HCT116 (cell line): ENCODE data around the gene TOPAZ1. TPM values are rescaled to one million over a fixed set of nuclear protein-coding genes. Genes with fewer than 3 reads are reported as not detected.

Source experiments
- ATAC-seq: fragments of 200-7000 bp; cut with Tn5 transposase; 2 replicates; pipeline ENCODE4 v1.9.1; 2020; ENCODE audit warnings: mild to moderate bottlenecking, moderate library complexity
- BruUV-seq: library from RNA; stranded (reverse); fragments of 400-500 nt; replicated peaks from 2 replicates; lab custom pipeline; 2021; lab: Mats Ljungman, UMichigan
- CTCF ChIA-PET: fragments of 300-600 bp; sonication (Branson Sonifier 250); formaldehyde crosslinking; loops from one replicate; lab custom pipeline; 2021; ENCODE audit warnings: antibody characterized with exemption; lab: Charles Lee
- POLR2A ChIA-PET: fragments of 300-600, 350-600 bp; sonication (Branson Sonifier 250); formaldehyde crosslinking; loops from one replicate; lab custom pipeline; 2021; ENCODE audit warnings: antibody characterized with exemption; lab: Charles Lee
- RAD21 ChIA-PET, 2 experiments: fragments of 300-600 bp; sonication (Branson Sonifier 250); formaldehyde crosslinking; loops; one replicate each; lab custom pipeline; 2023; ENCODE audit warnings: low total read pairs in 2 of 2; ENCODE audit not compliant: uncharacterized antibody in 2 of 2, unreplicated experiment in 2 of 2, low non-redundant PET in 1 of 2; lab: Charles Lee
- DNase-seq: peaks from one replicate; pipeline ENCODE4 v3.0.0-alpha.2; 2010; ENCODE audit warnings: low read depth, low spot score
- H2AFZ ChIP-seq: fragments of 200-600 bp; shearing (Covaris generic), sonication (generic); 2 replicates; pipeline ENCODE4 v1.6.1; 2017; ENCODE audit warnings: low read depth, mixed run types, mixed read lengths, antibody characterized with exemption, low read length; ENCODE audit not compliant: poor library complexity, severe bottlenecking
- H3K27ac ChIP-seq: 2 replicates; pipeline ENCODE4 v1.5.1; 2012; ENCODE audit warnings: low read depth, low read length
- H3K27me3 ChIP-seq: fragments of 200-600 bp; sonication (generic); 2 replicates; pipeline ENCODE4 v1.6.1; 2016; ENCODE audit warnings: mixed run types, low read length, mixed read lengths; ENCODE audit not compliant: insufficient read depth
- H3K36me3 ChIP-seq, 2 experiments: fragments of 200-500 bp in 1 of 2; fragments of 200-600 bp in 1 of 2; sonication (Bioruptor generic) in 1 of 2; sonication (generic) in 1 of 2; 2 replicates each; pipeline versions ENCODE4 v1.5.1 to v1.6.1; 2014 to 2016; ENCODE audit warnings: low read length in 2 of 2, inconsistent platforms in 1 of 2, mixed read lengths in 1 of 2, mixed run types in 1 of 2; ENCODE audit not compliant: insufficient read depth in 2 of 2, control insufficient read depth in 1 of 2
- H3K4me1 ChIP-seq, 2 experiments: fragments of 200-600 bp in 1 of 2; sonication (generic) in 1 of 2; 2 replicates each; pipeline versions ENCODE4 v1.5.1 to v1.6.1; 2012 to 2017; ENCODE audit warnings: low read length in 2 of 2, inconsistent platforms in 1 of 2, mild to moderate bottlenecking in 1 of 2, mixed read lengths in 1 of 2, mixed run types in 1 of 2, moderate library complexity in 1 of 2; ENCODE audit not compliant: insufficient read depth in 2 of 2, control insufficient read depth in 1 of 2
- H3K4me2 ChIP-seq: fragments of 200-600 bp; sonication (generic); 2 replicates; pipeline ENCODE4 v1.6.1; 2017; ENCODE audit warnings: mixed run types, low read length, mixed read lengths
- H3K4me3 ChIP-seq, 2 experiments: fragments of 200-600 bp in 1 of 2; sonication (generic) in 1 of 2; replicated peaks in 1 of 2; 2 replicates each; pipeline ENCODE4 v1.5.1; 2011 to 2016; ENCODE audit warnings: low read length in 2 of 2, control low read depth in 1 of 2, low read depth in 1 of 2, mild to moderate bottlenecking in 1 of 2, mixed read lengths in 1 of 2, mixed run types in 1 of 2
- H3K79me2 ChIP-seq: fragments of 200-600 bp; sonication (generic); 2 replicates; pipeline ENCODE4 v1.6.1; 2017; ENCODE audit warnings: mild to moderate bottlenecking, mixed run types, low read length, moderate library complexity, mixed read lengths; ENCODE audit not compliant: insufficient read depth
- H3K9ac ChIP-seq: fragments of 200-600 bp; sonication (generic); 2 replicates; pipeline ENCODE4 v1.6.1; 2016; ENCODE audit warnings: low read length, mixed read lengths
- H3K9me2 ChIP-seq: fragments of 200-600 bp; sonication (generic), shearing (Covaris generic); 2 replicates; pipeline ENCODE4 v1.6.1; 2017; ENCODE audit warnings: mixed run types, mild to moderate bottlenecking, moderate library complexity; ENCODE audit not compliant: insufficient read depth
- H3K9me3 ChIP-seq, 2 experiments: fragments of 200-500 bp in 1 of 2; fragments of 200-600 bp in 1 of 2; sonication (Bioruptor generic) in 1 of 2; sonication (generic) in 1 of 2; 2 replicates each; pipeline ENCODE4 v1.6.1; 2014 to 2017; ENCODE audit warnings: low read length in 2 of 2, mixed read lengths in 2 of 2, inconsistent platforms in 1 of 2, low read depth in 1 of 2, mild to moderate bottlenecking in 1 of 2, mixed run types in 1 of 2, moderate library complexity in 1 of 2; ENCODE audit not compliant: control insufficient read depth in 1 of 2, insufficient read depth in 1 of 2
- H4K20me1 ChIP-seq: fragments of 200-600 bp; sonication (generic), shearing (Covaris generic); 2 replicates; pipeline ENCODE4 v1.6.1; 2017; ENCODE audit warnings: mixed run types, mild to moderate bottlenecking, moderate library complexity; ENCODE audit not compliant: insufficient read depth
- CBX3 ChIP-seq: IDR thresholded peaks from 2 replicates; pipeline ENCODE4 v1.6.1; 2012; ENCODE audit warnings: low read depth
- EGR1 ChIP-seq: IDR thresholded peaks from 2 replicates; pipeline ENCODE4 v1.6.1; 2012; ENCODE audit warnings: low read depth
- ELF1 ChIP-seq: IDR thresholded peaks from 2 replicates; pipeline ENCODE4 v1.6.1; 2012; ENCODE audit warnings: low read depth, borderline replicate concordance
- POLR2AphosphoS5 ChIP-seq: IDR thresholded peaks from 2 replicates; pipeline ENCODE4 v1.6.1; 2011; ENCODE audit warnings: mild to moderate bottlenecking, low read depth, low read length, moderate library complexity
- RAD21 ChIP-seq: IDR thresholded peaks from 2 replicates; pipeline ENCODE4 v1.6.1; 2012; ENCODE audit warnings: low read depth, mild to moderate bottlenecking
- SP1 ChIP-seq: IDR thresholded peaks from 2 replicates; pipeline ENCODE4 v1.6.1; 2012; ENCODE audit warnings: low read depth
- TCF7L2 ChIP-seq: IDR thresholded peaks from 2 replicates; pipeline ENCODE4 v1.7.0; 2011; ENCODE audit warnings: borderline replicate concordance, inconsistent platforms; ENCODE audit not compliant: insufficient read depth, insufficient read length; ENCODE audit errors: extremely low read depth
- YY1 ChIP-seq: IDR thresholded peaks from 2 replicates; pipeline ENCODE4 v1.6.1; 2011; ENCODE audit warnings: low read length, low read depth, moderate library complexity, mild to moderate bottlenecking; ENCODE audit not compliant: insufficient replicate concordance; ENCODE audit errors: extremely low read depth
- ZBTB33 ChIP-seq: IDR thresholded peaks from 2 replicates; pipeline ENCODE4 v1.6.1; 2011; ENCODE audit warnings: mild to moderate bottlenecking, low read length, moderate library complexity; ENCODE audit not compliant: insufficient replicate concordance; ENCODE audit errors: extremely low read depth
- ZFX ChIP-seq: fragments of 450-650 bp; IDR thresholded peaks from 2 replicates; pipeline ENCODE4 v1.6.1; 2017
- ZNF274 ChIP-seq: fragments of 200-500 bp; sonication (Bioruptor generic); IDR thresholded peaks from 2 replicates; pipeline ENCODE4 v1.6.1; 2014; ENCODE audit warnings: mild to moderate bottlenecking, low read depth, low read length, inconsistent platforms
- intact Hi-C: fragments of 100-400 bp; cut with micrococcal nuclease; formaldehyde crosslinking; loops from 2 replicates; pipeline ENCODE4 v1.10.0; 2022
- total RNA-seq: library from RNA; stranded (reverse); gene quantifications from one replicate; pipeline ENCODE4 v1.2.1, GENCODE V29; 2021; ENCODE audit not compliant: unreplicated experiment

The TOPAZ1 gene
- total RNA-seq, 1 experiment from 2014 or later, result not detected

- Histone ChIP-seq H3K9me3 (no peaks in the 10 kb centered on the region), H3K27me3 (no peaks in the 10 kb centered on the region), H3K9me2 (no peaks in the 10 kb centered on the region), H3K36me3 (peaks cover 0 to 3% of the 10 kb centered on the region in 2 experiments; a peak in 1 of 4 replicates), H3K9ac (no peak overlapping the region), H2AFZ (no peak overlapping the region), H4K20me1 (no peaks in the 10 kb centered on the region), H3K79me2 (no peaks in the 10 kb centered on the region), H3K4me3 (no peak overlapping the region), H3K27ac (no peak overlapping the region), H3K4me2 (no peak overlapping the region), H3K4me1 (no peaks in the 10 kb centered on the region)
- TF ChIP-seq ELF1 (no peak), TCF7L2 (no peak), ZNF274 (no peak), CBX3 (no peak), POLR2AphosphoS5 (no peak)
- intact Hi-C loops, result no loop called here
- no TSS peak for BruUV-seq
- DNase-seq (no peak), ATAC-seq (no peak)
- CTCF ChIA-PET, result no interaction called here
- POLR2A ChIA-PET, result no interaction called here
- RAD21 ChIA-PET, result no interaction called here
Observed at GRCh38 chr3:44363591-44363990, 121.9 kb downstream of the TOPAZ1 start.

- RAD21 ChIA-PET, result no interaction called here
- Histone ChIP-seq H3K79me2 (no peaks in the 10 kb centered on the region), H3K4me3 (no peak overlapping the region), H3K36me3 (peaks cover 0 to 3% of the 10 kb centered on the region in 2 experiments; a peak in 1 of 4 replicates), H3K4me1 (no peaks in the 10 kb centered on the region), H3K4me2 (no peak overlapping the region), H3K9me2 (no peaks in the 10 kb centered on the region), H2AFZ (no peak overlapping the region), H4K20me1 (no peaks in the 10 kb centered on the region), H3K27me3 (no peaks in the 10 kb centered on the region), H3K9me3 (no peaks in the 10 kb centered on the region), H3K9ac (no peak overlapping the region), H3K27ac (no peak overlapping the region)
- BruUV-seq, result no TSS peak
- POLR2A ChIA-PET, result no interaction called here
- TF ChIP-seq CBX3 (no peak), EGR1 (no peak), ZBTB33 (no peak), YY1 (no peak), RAD21 (no peak), POLR2AphosphoS5 (no peak), SP1 (no peak), ZFX (no peak)
- CTCF ChIA-PET, result no interaction called here
- intact Hi-C loops, result no loop called here
- DNase-seq, result no peak
- no peak for ATAC-seq
Observed at GRCh38 chr3:44365952-44366351, 124.3 kb downstream of the TOPAZ1 start.
